T-helper 9 cell (primary cell): Measurements from ENCODE around the gene PGGHG.
"Not testable (repeated sequence)": the region's sequence is repeated elsewhere in the genome, so short reads cannot be mapped to it uniquely, and the experiment has no call there.

Experiments
- DNase-seq: peaks from one replicate; pipeline ENCODE4 v3.0.0-alpha.2; 2020

The PGGHG gene

GRCh38 chr11:297586-298405 is 8.9 kb downstream of the PGGHG start:
- DNase-seq = peak; percentile 1

GRCh38 chr11:298406-299065 is 9.6 kb downstream of the PGGHG start:
- DNase-seq = no peak

- DNase-seq = no peak
Observed at GRCh38 chr11:299081-299891, 10.4 kb downstream of the PGGHG start, which contains the start of gene IFITM5. Gene IFITM5, minus strand, starts transcription at chr11:299526. Its CDS starts 36 bp downstream, at chr11:299490.

GRCh38 chr11:299951-300735 is 11.2 kb downstream of the PGGHG start:
- DNase-seq = no peak

- DNase-seq = no peak
Observed at GRCh38 chr11:303363-303762, 14.4 kb downstream of the PGGHG start.

GRCh38 chr11:304061-304506 is 15.2 kb downstream of the PGGHG start:
- DNase-seq = no peak

- peak; percentile 45 for DNase-seq
Observed at GRCh38 chr11:304915-305843, 16.3 kb downstream of the PGGHG start.

GRCh38 chr11:305844-306211 is 16.9 kb downstream of the PGGHG start:
- DNase-seq = no peak

- DNase-seq = no peak
Observed at GRCh38 chr11:306645-307371, 17.9 kb downstream of the PGGHG start.

- not testable (repeated sequence) for DNase-seq
Observed at GRCh38 chr11:307766-308708, 19.1 kb downstream of the PGGHG start, which contains the start of gene IFITM2. Gene IFITM2, plus strand, starts transcription at chr11:307816. Its CDS starts 377 bp downstream, at chr11:308193.

- DNase-seq = not testable (repeated sequence)
Observed at GRCh38 chr11:308740-309665, 20.1 kb downstream of the PGGHG start.

- not testable (repeated sequence) for DNase-seq
Observed at GRCh38 chr11:309979-310572, 21.1 kb downstream of the PGGHG start.

GRCh38 chr11:311013-311748 is 22.3 kb downstream of the PGGHG start:
- DNase-seq = not testable (repeated sequence)

GRCh38 chr11:312092-312816 is 23.3 kb downstream of the PGGHG start:
- no peak for DNase-seq

GRCh38 chr11:313304-313786 is 24.4 kb downstream of the PGGHG start:
- no peak for DNase-seq
